NOMO-1 (cell line): ENCODE measurements around the gene PXMP2.
"Not testable (repeated sequence)": the region's sequence is repeated elsewhere in the genome, so short reads cannot be mapped to it uniquely, and the experiment has no call there.

Experiments
- DNase-seq, 2 experiments: peaks; one replicate each; lab custom pipeline; 2025; ENCODE audit not compliant: unreplicated experiment in 2 of 2; lab: John Stamatoyannopoulos, UW

The PXMP2 gene

GRCh38 chr12:132690112-132690511 is 2.7 kb downstream of the PXMP2 start:
- no peak for DNase-seq

GRCh38 chr12:132692030-132692429 is 4.6 kb downstream of the PXMP2 start:
- DNase-seq = not testable (repeated sequence)

GRCh38 chr12:132694888-132695287 is 7.5 kb downstream of the PXMP2 start:
- DNase-seq = not testable (repeated sequence)

GRCh38 chr12:132695431-132695830 is 8.0 kb downstream of the PXMP2 start:
- no peak for DNase-seq

GRCh38 chr12:132698341-132698740 is 11.0 kb downstream of the PXMP2 start:
- peak in 1 of 2 experiments; percentile 29 for DNase-seq

- no peak for DNase-seq
Measured at GRCh38 chr12:132700212-132700822, 12.9 kb downstream of the PXMP2 start.

- DNase-seq = no peak
Measured at GRCh38 chr12:132702640-132703039, 15.3 kb downstream of the PXMP2 start.

GRCh38 chr12:132703641-132704040 is 16.3 kb downstream of the PXMP2 start:
- no peak for DNase-seq

- no peak for DNase-seq
Measured at GRCh38 chr12:132707241-132707640, 19.9 kb downstream of the PXMP2 start.

GRCh38 chr12:132708150-132708549 is 20.8 kb downstream of the PXMP2 start:
- no peak for DNase-seq

GRCh38 chr12:132710043-132710404 is 22.6 kb downstream of the PXMP2 start:
- DNase-seq = no peak

GRCh38 chr12:132710405-132711079 is 23.2 kb downstream of the PXMP2 start, which contains the start of gene PGAM5:
Gene PGAM5 (plus strand): TSS chr12:132710842. CDS start chr12:132710877, 35 bp downstream.
- peak; percentile 75 to 93 for DNase-seq

- no peak for DNase-seq
Measured at GRCh38 chr12:132711080-132711843, 23.9 kb downstream of the PXMP2 start.

GRCh38 chr12:132713123-132713522 is 25.7 kb downstream of the PXMP2 start:
- no peak for DNase-seq

GRCh38 chr12:132715874-132716273 is 28.5 kb downstream of the PXMP2 start:
- DNase-seq = no peak

- DNase-seq = no peak
Measured at GRCh38 chr12:132716356-132716755, 29.0 kb downstream of the PXMP2 start.

- DNase-seq = no peak
Measured at GRCh38 chr12:132717011-132717410, 29.6 kb downstream of the PXMP2 start.

GRCh38 chr12:132717531-132718387 is 30.4 kb downstream of the PXMP2 start:
- no peak for DNase-seq

GRCh38 chr12:132718644-132719043 is 31.3 kb downstream of the PXMP2 start:
- no peak for DNase-seq

GRCh38 chr12:132719141-132719953 is 32.0 kb downstream of the PXMP2 start:
- no peak for DNase-seq
